CD4-positive, alpha-beta T cell treated with Interleukin-1 beta for 1 hour (primary cell): ENCODE data around the gene TUB.

Source experiments
- DNase-seq, 2 donors: peaks; one replicate each; pipeline ENCODE4 v3.0.0-alpha.2; 2020 to 2022

Gene TUB

GRCh38 chr11:8093931-8094575, 13.0 kb downstream of the TUB start:
- no peak for DNase-seq

GRCh38 chr11:8094656-8095055, 13.6 kb downstream of the TUB start:
- no peak for DNase-seq

- DNase-seq = no peak
Observed at GRCh38 chr11:8095371-8095770, 14.4 kb downstream of the TUB start.

GRCh38 chr11:8095806-8096522, 15.0 kb downstream of the TUB start:
- DNase-seq = no peak

GRCh38 chr11:8096575-8096974, 15.6 kb downstream of the TUB start:
- no peak for DNase-seq

- no peak for DNase-seq
Observed at GRCh38 chr11:8097062-8097461, 16.1 kb downstream of the TUB start.

- DNase-seq = no peak
Observed at GRCh38 chr11:8097468-8097867, 16.5 kb downstream of the TUB start.

GRCh38 chr11:8097926-8098325, 16.9 kb downstream of the TUB start:
- no peak for DNase-seq

GRCh38 chr11:8098361-8098760, 17.4 kb downstream of the TUB start:
- no peak for DNase-seq

GRCh38 chr11:8098879-8099278, 17.9 kb downstream of the TUB start:
- DNase-seq = no peak

GRCh38 chr11:8099291-8099899, 18.4 kb downstream of the TUB start:
- peak; percentile 47 to 69 for DNase-seq

- no peak for DNase-seq
Observed at GRCh38 chr11:8100158-8100557, 19.1 kb downstream of the TUB start.

GRCh38 chr11:8100605-8101004, 19.6 kb downstream of the TUB start:
- no peak for DNase-seq

GRCh38 chr11:8101421-8101820, 20.4 kb downstream of the TUB start:
- no peak for DNase-seq

GRCh38 chr11:8102296-8102915, 21.4 kb downstream of the TUB start:
- no peak for DNase-seq

- no peak for DNase-seq
Observed at GRCh38 chr11:8102965-8103364, 22.0 kb downstream of the TUB start.

- no peak for DNase-seq
Observed at GRCh38 chr11:8103909-8104308, 22.9 kb downstream of the TUB start.

GRCh38 chr11:8105133-8105532, 24.1 kb downstream of the TUB start:
- no peak for DNase-seq

GRCh38 chr11:8105666-8106065, 24.7 kb downstream of the TUB start:
- DNase-seq = no peak

GRCh38 chr11:8106679-8107078, 25.7 kb downstream of the TUB start:
- no peak for DNase-seq

GRCh38 chr11:8107642-8108041, 26.6 kb downstream of the TUB start:
- no peak for DNase-seq

- no peak for DNase-seq
Observed at GRCh38 chr11:8108421-8108820, 27.4 kb downstream of the TUB start.

- no peak for DNase-seq
Observed at GRCh38 chr11:8109675-8110074, 28.7 kb downstream of the TUB start.

GRCh38 chr11:8110396-8110795, 29.4 kb downstream of the TUB start:
- no peak for DNase-seq
